C4-2B (cell line): ENCODE results near the gene BTRC.

Source experiments
- ZFX ChIP-seq: fragments of 450-650 bp; IDR thresholded peaks from 2 replicates; pipeline ENCODE4 v1.6.1; 2017
- TF ChIP-seq, protein P1 (sequence below): fragments of 450-650 bp; conservative IDR thresholded peaks from 2 replicates; pipeline ENCODE4 v1.5.1; 2017; ENCODE audit warnings: mild to moderate bottlenecking

GRCh38 chr10:101356132-101356531, 2.2 kb downstream of the BTRC start:
- TF ChIP-seq, protein P1, sequence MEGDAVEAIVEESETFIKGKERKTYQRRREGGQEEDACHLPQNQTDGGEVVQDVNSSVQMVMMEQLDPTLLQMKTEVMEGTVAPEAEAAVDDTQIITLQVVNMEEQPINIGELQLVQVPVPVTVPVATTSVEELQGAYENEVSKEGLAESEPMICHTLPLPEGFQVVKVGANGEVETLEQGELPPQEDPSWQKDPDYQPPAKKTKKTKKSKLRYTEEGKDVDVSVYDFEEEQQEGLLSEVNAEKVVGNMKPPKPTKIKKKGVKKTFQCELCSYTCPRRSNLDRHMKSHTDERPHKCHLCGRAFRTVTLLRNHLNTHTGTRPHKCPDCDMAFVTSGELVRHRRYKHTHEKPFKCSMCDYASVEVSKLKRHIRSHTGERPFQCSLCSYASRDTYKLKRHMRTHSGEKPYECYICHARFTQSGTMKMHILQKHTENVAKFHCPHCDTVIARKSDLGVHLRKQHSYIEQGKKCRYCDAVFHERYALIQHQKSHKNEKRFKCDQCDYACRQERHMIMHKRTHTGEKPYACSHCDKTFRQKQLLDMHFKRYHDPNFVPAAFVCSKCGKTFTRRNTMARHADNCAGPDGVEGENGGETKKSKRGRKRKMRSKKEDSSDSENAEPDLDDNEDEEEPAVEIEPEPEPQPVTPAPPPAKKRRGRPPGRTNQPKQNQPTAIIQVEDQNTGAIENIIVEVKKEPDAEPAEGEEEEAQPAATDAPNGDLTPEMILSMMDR: no peak
- TF ChIP-seq ZFX: no peak
